ENCODE results near the gene AQP3.
"Not testable (repeated sequence)": the region's sequence is repeated elsewhere in the genome, so short reads cannot be mapped to it uniquely, and the experiment has no call there.

Gene AQP3

GRCh38 chr9:33464045-33464636, 16.7 kb upstream of the AQP3 start:
- DNase-seq, result no peak

- no peak for DNase-seq
Measured at GRCh38 chr9:33463151-33463550, 15.8 kb upstream of the AQP3 start.

- DNase-seq, result no peak
Measured at GRCh38 chr9:33461492-33461891, 14.1 kb upstream of the AQP3 start.

- DNase-seq, result no peak
Measured at GRCh38 chr9:33460854-33461253, 13.5 kb upstream of the AQP3 start.

GRCh38 chr9:33459115-33459514, 11.7 kb upstream of the AQP3 start:
- no peak for DNase-seq

- peak; percentile 39 for DNase-seq
Measured at GRCh38 chr9:33458444-33458843, 11.1 kb upstream of the AQP3 start.

- DNase-seq, result peak; percentile 78
Measured at GRCh38 chr9:33455945-33456344, 8.6 kb upstream of the AQP3 start.

- DNase-seq, result not testable (repeated sequence)
Measured at GRCh38 chr9:33455456-33455855, 8.1 kb upstream of the AQP3 start.

- DNase-seq, result peak; percentile 56
Measured at GRCh38 chr9:33454661-33455026, 7.3 kb upstream of the AQP3 start.

GRCh38 chr9:33453999-33454660, 6.7 kb upstream of the AQP3 start:
- no peak for DNase-seq

GRCh38 chr9:33453286-33453860, 6.0 kb upstream of the AQP3 start:
- no peak for DNase-seq

GRCh38 chr9:33452828-33453271, 5.5 kb upstream of the AQP3 start:
- DNase-seq, result peak; percentile 82

- no peak for DNase-seq
Measured at GRCh38 chr9:33450621-33451146, 3.3 kb upstream of the AQP3 start.

GRCh38 chr9:33449715-33450114, 2.3 kb upstream of the AQP3 start:
- no peak for DNase-seq

GRCh38 chr9:33447799-33448553, 583 bp upstream of the AQP3 start:
- no peak for DNase-seq

- peak; percentile 42 for DNase-seq
Measured at GRCh38 chr9:33446240-33446945, 1.0 kb downstream of the AQP3 start.

- DNase-seq, result peak; percentile 54
Measured at GRCh38 chr9:33445389-33446239, 1.8 kb downstream of the AQP3 start.

GRCh38 chr9:33443464-33444154, 3.8 kb downstream of the AQP3 start:
- DNase-seq, result peak; percentile 24

GRCh38 chr9:33443047-33443446, 4.3 kb downstream of the AQP3 start:
- no peak for DNase-seq

- no peak for DNase-seq
Measured at GRCh38 chr9:33442125-33442524, 5.3 kb downstream of the AQP3 start.

- no peak for DNase-seq
Measured at GRCh38 chr9:33440609-33441008, 6.8 kb downstream of the AQP3 start.

Measured in hematopoietic multipotent progenitor cell treated with erythropoietin and hydrocortisone succinate and interleukin-3 and kit ligand, for 4 days (in vitro differentiated cells).